AG04450 (cell line): ENCODE results near the gene ZMIZ2. TPM values are rescaled to one million over a fixed set of nuclear protein-coding genes. Genes with fewer than 3 reads are reported as not detected.

Experiments used
- CTCF ChIA-PET: fragments of 300-600, 350-600 bp; formaldehyde crosslinking; extraction: SDS; loops from one replicate; lab custom pipeline; 2022; ENCODE audit warnings: antibody characterized with exemption, inconsistent platforms; lab: Charles Lee
- POLR2A ChIA-PET: fragments of 350-600 bp; formaldehyde crosslinking; extraction: SDS; loops from one replicate; lab custom pipeline; 2021; ENCODE audit warnings: antibody characterized with exemption, inconsistent platforms; lab: Yijun Ruan, JAX
- DNase-seq: peaks from one replicate; pipeline ENCODE4 v3.0.0-alpha.2; 2011; ENCODE audit warnings: low read depth, low spot score
- H3K27ac ChIP-seq: one replicate; pipeline ENCODE4 v1.5.1; 2012; ENCODE audit warnings: low read depth, low read length, control low read depth
- H3K27me3 ChIP-seq: one replicate; pipeline ENCODE4 v1.6.0; 2012; ENCODE audit warnings: low read length; ENCODE audit not compliant: control insufficient read depth, insufficient read depth
- H3K4me3 ChIP-seq: 2 replicates; pipeline ENCODE4 v1.5.1; 2011; ENCODE audit warnings: mild to moderate bottlenecking, low read depth, low read length, control low read depth
- H3K9me3 ChIP-seq: 2 replicates; pipeline ENCODE4 v1.5.1; 2012; ENCODE audit warnings: low read length; ENCODE audit not compliant: control insufficient read depth, insufficient read depth
- polyA plus RNA-seq: library from polyadenylated mRNA; depleted of rRNA; stranded (reverse); fragments of >200 nt; gene quantifications from 2 replicates; pipeline ENCODE4 v1.2.3, GENCODE V29; 2011; rRNA removed
- TF ChIP-seq, protein P1 (sequence below): IDR thresholded peaks from 2 replicates; pipeline ENCODE4 v1.5.1; 2011; ENCODE audit warnings: low read depth, low read length, control low read depth, inconsistent platforms

The ZMIZ2 gene
- polyA plus RNA-seq, 1 experiment, result 4.8 TPM

DNA sequence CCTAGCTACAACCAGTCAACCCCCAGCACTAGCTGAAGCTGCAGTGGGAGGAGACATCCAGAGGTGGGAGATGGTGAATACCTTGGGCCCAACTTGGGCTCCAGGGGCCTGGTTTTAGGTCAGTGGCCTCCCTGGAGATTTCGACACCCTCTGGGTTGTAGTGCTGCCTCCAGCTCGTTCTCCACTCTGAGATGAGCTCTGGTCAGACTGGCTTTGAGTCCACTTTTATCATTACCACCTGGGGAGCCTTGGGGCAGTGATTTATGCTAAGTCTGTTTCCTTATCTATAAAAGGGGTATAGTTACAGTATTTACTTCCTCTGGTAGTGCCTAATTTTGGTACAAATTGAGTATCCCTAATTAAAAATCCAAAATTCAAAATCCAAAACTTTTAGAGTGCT, 70.6 kb downstream of the ZMIZ2 start:
- ChIA-PET CTCF (interaction anchor here (0.6 kb wide), 1 partner anchor 11 kb away, joined by 4 read pairs; no protein-coding TSS in a partner anchor), POLR2A (interaction anchor here (0.8 kb wide), 1 partner anchor 29 kb away, joined by 3 read pairs; the partner anchor contains the start of gene H2AZ2)
- TF ChIP-seq, protein P1, sequence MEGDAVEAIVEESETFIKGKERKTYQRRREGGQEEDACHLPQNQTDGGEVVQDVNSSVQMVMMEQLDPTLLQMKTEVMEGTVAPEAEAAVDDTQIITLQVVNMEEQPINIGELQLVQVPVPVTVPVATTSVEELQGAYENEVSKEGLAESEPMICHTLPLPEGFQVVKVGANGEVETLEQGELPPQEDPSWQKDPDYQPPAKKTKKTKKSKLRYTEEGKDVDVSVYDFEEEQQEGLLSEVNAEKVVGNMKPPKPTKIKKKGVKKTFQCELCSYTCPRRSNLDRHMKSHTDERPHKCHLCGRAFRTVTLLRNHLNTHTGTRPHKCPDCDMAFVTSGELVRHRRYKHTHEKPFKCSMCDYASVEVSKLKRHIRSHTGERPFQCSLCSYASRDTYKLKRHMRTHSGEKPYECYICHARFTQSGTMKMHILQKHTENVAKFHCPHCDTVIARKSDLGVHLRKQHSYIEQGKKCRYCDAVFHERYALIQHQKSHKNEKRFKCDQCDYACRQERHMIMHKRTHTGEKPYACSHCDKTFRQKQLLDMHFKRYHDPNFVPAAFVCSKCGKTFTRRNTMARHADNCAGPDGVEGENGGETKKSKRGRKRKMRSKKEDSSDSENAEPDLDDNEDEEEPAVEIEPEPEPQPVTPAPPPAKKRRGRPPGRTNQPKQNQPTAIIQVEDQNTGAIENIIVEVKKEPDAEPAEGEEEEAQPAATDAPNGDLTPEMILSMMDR, result no peak
- H3K27ac ChIP-seq, result no peak overlapping the region
- H3K4me3 ChIP-seq, result no peak overlapping the region
- no peaks in the 10 kb centered on the region for H3K27me3 ChIP-seq
- no peaks in the 10 kb centered on the region for H3K9me3 ChIP-seq
- DNase-seq, result no peak

Other genes starting within 250 kb of the ZMIZ2 start
- 0.36 and 0.42 TPM in 2 replicates for gene NPC1L1, start 207.5 kb upstream of the ZMIZ2 start, polyA plus RNA-seq
- 45.9 and 52.6 TPM in 2 replicates for gene DDX56, start 174.9 kb upstream of the ZMIZ2 start, polyA plus RNA-seq
- 76.4 and 78.4 TPM in 2 replicates for gene TMED4, start 166.6 kb upstream of the ZMIZ2 start, polyA plus RNA-seq
- 35.8 and 38.6 TPM in 2 replicates for gene OGDH, start 142.2 kb upstream of the ZMIZ2 start, polyA plus RNA-seq
- 4,846 and 5,100 TPM in 2 replicates for gene PPIA, start 47.8 kb downstream of the ZMIZ2 start, polyA plus RNA-seq
- gene H2AZ2, start 99.2 kb downstream of the ZMIZ2 start, polyA plus RNA-seq, result 141 and 164 TPM in 2 replicates
- 7.6 TPM in 2 replicates for gene PURB, start 136.7 kb downstream of the ZMIZ2 start, polyA plus RNA-seq
- gene MYO1G, start 230.2 kb downstream of the ZMIZ2 start, polyA plus RNA-seq, result not detected in 2 replicates